SU-DHL-6 (cell line): ENCODE measurements around the gene NBDY.

Source experiments
- H2AFZ ChIP-seq: fragments of 200-600 bp; sonication (generic); 2 replicates; pipeline ENCODE4 v1.6.1; 2014; ENCODE audit warnings: low read depth, mild to moderate bottlenecking, moderate library complexity, mixed read lengths, antibody characterized with exemption, low read length; ENCODE audit not compliant: severe bottlenecking
- H3F3A ChIP-seq: fragments of 200-600 bp; shearing (Covaris generic); 2 replicates; pipeline ENCODE4 v1.6.0; 2016; ENCODE audit warnings: antibody characterized with exemption, mild to moderate bottlenecking; ENCODE audit not compliant: insufficient read depth
- H3K27ac ChIP-seq: fragments of 200-600 bp; sonication (generic); 2 replicates; pipeline ENCODE4 v1.5.1; 2016; ENCODE audit warnings: low read depth, mild to moderate bottlenecking, low read length, moderate library complexity, mixed read lengths
- H3K27me3 ChIP-seq: fragments of 200-600 bp; sonication (generic), shearing (Covaris generic); 2 replicates; pipeline ENCODE4 v1.6.0; 2014; ENCODE audit warnings: mild to moderate bottlenecking, low read length
- H3K36me3 ChIP-seq: fragments of 200-600 bp; sonication (generic); 2 replicates; pipeline ENCODE4 v1.6.1; 2014; ENCODE audit warnings: mild to moderate bottlenecking, low read length, mixed read lengths
- H3K4me2 ChIP-seq: fragments of 300-600, 200-600 bp; shearing (Covaris generic), sonication (generic); 2 replicates; pipeline ENCODE4 v1.6.0; 2014; ENCODE audit warnings: low read length, low read depth, mild to moderate bottlenecking; ENCODE audit not compliant: poor library complexity, severe bottlenecking
- H3K4me3 ChIP-seq: fragments of 200-600 bp; sonication (generic); 2 replicates; pipeline ENCODE4 v1.5.1; 2014; ENCODE audit warnings: antibody characterized with exemption, low read length, mild to moderate bottlenecking, mixed read lengths; ENCODE audit not compliant: insufficient read depth, poor library complexity, severe bottlenecking
- H3K79me2 ChIP-seq: fragments of 200-600 bp; sonication (generic); 2 replicates; pipeline ENCODE4 v1.6.1; 2014; ENCODE audit warnings: mild to moderate bottlenecking, low read length, moderate library complexity; ENCODE audit not compliant: insufficient read depth
- H3K9ac ChIP-seq: fragments of 200-600 bp; sonication (generic); 2 replicates; pipeline ENCODE4 v1.7.0; 2014; ENCODE audit warnings: mild to moderate bottlenecking, low read length
- H3K9me2 ChIP-seq: fragments of 200-600 bp; sonication (generic); replicated peaks from 2 replicates; pipeline ENCODE4 v1.6.1; 2014; ENCODE audit warnings: low read length; ENCODE audit not compliant: insufficient read depth
- H3K9me3 ChIP-seq: fragments of 200-600 bp; sonication (generic); 2 replicates; pipeline ENCODE4 v1.6.1; 2014; ENCODE audit warnings: low read length, mixed read lengths; ENCODE audit not compliant: insufficient read depth
- H4K20me1 ChIP-seq: fragments of 200-600 bp; sonication (generic); 2 replicates; pipeline ENCODE4 v1.6.1; 2014; ENCODE audit warnings: low read depth, mild to moderate bottlenecking, antibody characterized with exemption, low read length, moderate library complexity, mixed read lengths
- EZH2phosphoT487 ChIP-seq: fragments of 200-600 bp; sonication (generic), shearing (Covaris generic); conservative IDR thresholded peaks from 2 replicates; pipeline ENCODE4 v1.6.1; 2018; ENCODE audit warnings: mild to moderate bottlenecking, antibody characterized with exemption, low read length, moderate library complexity, mixed read lengths
- TF ChIP-seq, protein P1 (sequence below): fragments of 200-600 bp; sonication (generic); IDR thresholded peaks from one replicate; pipeline ENCODE4 v1.5.1; 2017; ENCODE audit warnings: antibody characterized with exemption, mild to moderate bottlenecking, low read length, moderate library complexity; ENCODE audit not compliant: insufficient read depth, poor library complexity, severe bottlenecking

NBDY gene

DNA sequence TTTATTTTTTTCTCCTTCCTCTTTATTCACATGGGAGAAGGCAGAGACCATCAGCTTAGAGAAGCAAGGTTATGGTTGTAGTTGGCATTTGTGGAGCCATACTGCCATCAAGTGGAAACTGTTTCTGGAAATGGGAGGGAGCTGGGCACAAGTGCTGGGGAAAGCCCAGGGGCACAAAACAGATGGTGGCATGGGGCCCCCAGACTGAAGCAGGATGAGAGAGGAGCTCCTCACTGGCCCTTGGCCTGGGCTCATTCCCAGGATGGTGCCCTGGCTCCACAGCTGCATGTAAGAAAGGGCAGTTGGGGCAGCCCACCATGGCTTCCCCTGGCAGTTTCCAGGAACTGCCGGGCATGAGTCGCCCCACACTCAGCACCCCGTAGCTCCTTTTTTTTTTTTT is 59.2 kb downstream of the NBDY start:
- Histone ChIP-seq H3K9me2 (no peaks in the 10 kb centered on the region), H3K9ac (no peak overlapping the region), H4K20me1 (no peaks in the 10 kb centered on the region), H3K27ac (no peak overlapping the region), H3K79me2 (no peaks in the 10 kb centered on the region), H3F3A (no peaks in the 10 kb centered on the region), H3K4me3 (no peak overlapping the region), H3K9me3 (no peaks in the 10 kb centered on the region), H3K27me3 (no peaks in the 10 kb centered on the region), H3K4me2 (no peak overlapping the region), H3K36me3 (no peaks in the 10 kb centered on the region), H2AFZ (no peak overlapping the region)
- TF ChIP-seq, protein P1, sequence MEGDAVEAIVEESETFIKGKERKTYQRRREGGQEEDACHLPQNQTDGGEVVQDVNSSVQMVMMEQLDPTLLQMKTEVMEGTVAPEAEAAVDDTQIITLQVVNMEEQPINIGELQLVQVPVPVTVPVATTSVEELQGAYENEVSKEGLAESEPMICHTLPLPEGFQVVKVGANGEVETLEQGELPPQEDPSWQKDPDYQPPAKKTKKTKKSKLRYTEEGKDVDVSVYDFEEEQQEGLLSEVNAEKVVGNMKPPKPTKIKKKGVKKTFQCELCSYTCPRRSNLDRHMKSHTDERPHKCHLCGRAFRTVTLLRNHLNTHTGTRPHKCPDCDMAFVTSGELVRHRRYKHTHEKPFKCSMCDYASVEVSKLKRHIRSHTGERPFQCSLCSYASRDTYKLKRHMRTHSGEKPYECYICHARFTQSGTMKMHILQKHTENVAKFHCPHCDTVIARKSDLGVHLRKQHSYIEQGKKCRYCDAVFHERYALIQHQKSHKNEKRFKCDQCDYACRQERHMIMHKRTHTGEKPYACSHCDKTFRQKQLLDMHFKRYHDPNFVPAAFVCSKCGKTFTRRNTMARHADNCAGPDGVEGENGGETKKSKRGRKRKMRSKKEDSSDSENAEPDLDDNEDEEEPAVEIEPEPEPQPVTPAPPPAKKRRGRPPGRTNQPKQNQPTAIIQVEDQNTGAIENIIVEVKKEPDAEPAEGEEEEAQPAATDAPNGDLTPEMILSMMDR = no peak
- no peak for TF ChIP-seq EZH2phosphoT487

GRCh38 chrX:56788717-56789122 is 59.7 kb downstream of the NBDY start:
- H3K9me3 ChIP-seq = no peaks in the 10 kb centered on the region
- TF ChIP-seq, protein P1 = no peak
- no peak for TF ChIP-seq EZH2phosphoT487
- no peaks in the 10 kb centered on the region for H4K20me1 ChIP-seq
- H3K27ac ChIP-seq = no peak overlapping the region
- H3F3A ChIP-seq = no peaks in the 10 kb centered on the region
- H3K36me3 ChIP-seq = no peaks in the 10 kb centered on the region
- H3K4me2 ChIP-seq = no peak overlapping the region
- H3K4me3 ChIP-seq = no peak overlapping the region
- no peak overlapping the region for H3K9ac ChIP-seq
- H3K27me3 ChIP-seq = no peaks in the 10 kb centered on the region
- no peaks in the 10 kb centered on the region for H3K79me2 ChIP-seq
- H2AFZ ChIP-seq = no peak overlapping the region
- no peaks in the 10 kb centered on the region for H3K9me2 ChIP-seq

- Histone ChIP-seq H3K9me2 (no peaks in the 10 kb centered on the region), H3K27ac (no peak overlapping the region), H3K36me3 (no peaks in the 10 kb centered on the region), H3K4me2 (no peak overlapping the region), H4K20me1 (no peaks in the 10 kb centered on the region), H3K9ac (no peak overlapping the region), H3K79me2 (no peaks in the 10 kb centered on the region), H3K4me3 (no peak overlapping the region), H2AFZ (no peak overlapping the region), H3K27me3 (no peaks in the 10 kb centered on the region), H3F3A (no peaks in the 10 kb centered on the region), H3K9me3 (no peaks in the 10 kb centered on the region)
- TF ChIP-seq EZH2phosphoT487 = no peak
Measured at GRCh38 chrX:56789518-56790070, 60.6 kb downstream of the NBDY start.

DNA sequence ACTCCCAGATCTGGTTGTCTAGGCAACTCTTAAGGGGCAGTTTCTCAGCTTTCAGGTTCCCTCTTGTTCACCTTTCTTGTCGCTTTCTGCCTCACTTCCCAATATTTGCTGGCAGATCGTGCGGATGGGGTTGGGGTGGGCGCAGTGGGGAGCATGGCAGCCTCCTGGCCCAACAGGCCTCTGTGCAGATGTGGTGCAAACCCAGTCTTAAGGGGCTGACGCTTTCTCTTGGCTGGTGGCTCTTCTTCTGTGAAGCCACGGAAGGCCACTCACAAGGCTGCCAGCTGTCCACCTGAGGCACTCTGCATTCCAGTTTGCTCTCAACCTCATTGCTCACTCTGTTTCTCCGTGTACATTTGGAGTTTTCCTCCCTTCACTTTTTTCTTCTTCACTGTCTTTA is 61.7 kb downstream of the NBDY start:
- no peak overlapping the region for H3K4me3 ChIP-seq
- H3F3A ChIP-seq = no peaks in the 10 kb centered on the region
- no peak overlapping the region for H3K27ac ChIP-seq
- H3K9me2 ChIP-seq = no peaks in the 10 kb centered on the region
- no peaks in the 10 kb centered on the region for H3K79me2 ChIP-seq
- H3K9me3 ChIP-seq = no peaks in the 10 kb centered on the region
- no peak overlapping the region for H3K4me2 ChIP-seq
- H3K9ac ChIP-seq = no peak overlapping the region
- no peaks in the 10 kb centered on the region for H3K36me3 ChIP-seq
- no peaks in the 10 kb centered on the region for H4K20me1 ChIP-seq
- no peaks in the 10 kb centered on the region for H3K27me3 ChIP-seq
- no peak for TF ChIP-seq EZH2phosphoT487
- TF ChIP-seq, protein P1 = no peak
- no peak overlapping the region for H2AFZ ChIP-seq
